ENCODE results near the gene ZBTB18.
"Not testable (repeated sequence)": the region's sequence is repeated elsewhere in the genome, so short reads cannot be mapped to it uniquely, and the experiment has no call there.

The ZBTB18 gene

GRCh38 chr1:244011271-244011670 lies 39.8 kb upstream of the ZBTB18 start:
- Histone ChIP-seq H3K27me3 (replicated peaks in 2 of 5; ENCODE audit: control insufficient read depth in 4 of 5, insufficient read depth in 5 of 5, low read length in 4 of 5) (no peaks in the 10 kb centered on the region), H3K27ac (ENCODE audit: insufficient read depth in 1 of 2, low read depth in 1 of 2, low read length in 2 of 2, poor library complexity in 1 of 2, severe bottlenecking in 2 of 2) (no peak overlapping the region), H3K4me3 (ENCODE audit: control insufficient read depth in 1 of 7, extremely low read depth in 1 of 7, insufficient read depth in 4 of 7, low read depth in 2 of 7, low read length in 6 of 7) (no peak overlapping the region), H3K9me3 (ENCODE audit: control extremely low read depth in 1 of 5, control insufficient read depth in 4 of 5, insufficient read depth in 2 of 5, low read depth in 1 of 5, low read length in 4 of 5) (no peaks in the 10 kb centered on the region), H3K36me3 (ENCODE audit: control insufficient read depth in 4 of 4, insufficient read depth in 4 of 4, low read length in 3 of 4) (no peaks in the 10 kb centered on the region), H3K4me1 (ENCODE audit: control extremely low read depth in 1 of 4, control insufficient read depth in 4 of 4, insufficient read depth in 4 of 4, low read length in 3 of 4) (peaks cover 0 to 6% (median 1%) of the 10 kb centered on the region in 4 experiments)
- WGBS (ENCODE audit: insufficient coverage) = no CpG with 5 or more reads among the region's 2 CpGs
- ChIA-PET POLR2A (no interaction called here), CTCF (interaction anchor here (0.7 kb wide), 1 partner anchor 17 kb away, joined by 3 read pairs; no protein-coding TSS in a partner anchor)
- peak in 1 of 3 donors; percentile 3 for DNase-seq

DNA sequence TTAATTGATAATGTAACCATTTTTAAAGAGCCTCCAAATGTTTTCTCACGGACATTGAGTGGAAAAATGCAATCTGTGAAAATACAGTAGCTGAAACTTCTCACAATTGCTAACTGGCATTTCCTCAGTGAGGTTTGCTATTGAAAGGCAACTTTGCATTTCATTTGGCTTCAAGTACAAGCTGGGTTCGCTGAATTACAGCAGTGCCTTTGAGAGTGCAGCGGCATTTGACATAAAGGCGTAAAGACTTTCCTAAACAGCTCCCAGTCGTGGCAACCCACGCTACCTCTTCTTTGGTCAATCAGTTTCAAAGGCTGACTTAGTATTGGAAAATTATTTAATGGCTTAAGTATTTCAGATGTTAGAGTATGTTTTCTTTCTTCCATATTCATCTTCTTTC lies 39.3 kb upstream of the ZBTB18 start:
- Histone ChIP-seq H3K27me3 (replicated peaks in 2 of 5; ENCODE audit: control insufficient read depth in 4 of 5, insufficient read depth in 5 of 5, low read length in 4 of 5) (no peaks in the 10 kb centered on the region), H3K9me3 (ENCODE audit: control extremely low read depth in 1 of 5, control insufficient read depth in 4 of 5, insufficient read depth in 2 of 5, low read depth in 1 of 5, low read length in 4 of 5) (no peaks in the 10 kb centered on the region), H3K36me3 (ENCODE audit: control insufficient read depth in 4 of 4, insufficient read depth in 4 of 4, low read length in 3 of 4) (no peaks in the 10 kb centered on the region), H3K4me3 (ENCODE audit: control insufficient read depth in 1 of 7, extremely low read depth in 1 of 7, insufficient read depth in 4 of 7, low read depth in 2 of 7, low read length in 6 of 7) (no peak overlapping the region), H3K27ac (ENCODE audit: insufficient read depth in 1 of 2, low read depth in 1 of 2, low read length in 2 of 2, poor library complexity in 1 of 2, severe bottlenecking in 2 of 2) (no peak overlapping the region), H3K4me1 (ENCODE audit: control extremely low read depth in 1 of 4, control insufficient read depth in 4 of 4, insufficient read depth in 4 of 4, low read length in 3 of 4) (peaks cover 0 to 6% (median 1%) of the 10 kb centered on the region in 4 experiments)
- WGBS (ENCODE audit: insufficient coverage) = 80% methylated on average over 1 of the region's 6 CpGs
- POLR2A ChIA-PET = no interaction called here
- no peak for DNase-seq
- CTCF ChIA-PET = interaction anchor here (0.7 kb wide), 1 partner anchor 17 kb away, joined by 3 read pairs; no protein-coding TSS in a partner anchor

GRCh38 chr1:244012202-244012601 lies 38.9 kb upstream of the ZBTB18 start:
- Histone ChIP-seq H3K27ac (ENCODE audit: insufficient read depth in 1 of 2, low read depth in 1 of 2, low read length in 2 of 2, poor library complexity in 1 of 2, severe bottlenecking in 2 of 2) (no peak overlapping the region), H3K36me3 (ENCODE audit: control insufficient read depth in 4 of 4, insufficient read depth in 4 of 4, low read length in 3 of 4) (no peaks in the 10 kb centered on the region), H3K9me3 (ENCODE audit: control extremely low read depth in 1 of 5, control insufficient read depth in 4 of 5, insufficient read depth in 2 of 5, low read depth in 1 of 5, low read length in 4 of 5) (no peaks in the 10 kb centered on the region), H3K4me1 (ENCODE audit: control extremely low read depth in 1 of 4, control insufficient read depth in 4 of 4, insufficient read depth in 4 of 4, low read length in 3 of 4) (peaks cover 0 to 6% (median 1%) of the 10 kb centered on the region in 4 experiments), H3K27me3 (replicated peaks in 2 of 5; ENCODE audit: control insufficient read depth in 4 of 5, insufficient read depth in 5 of 5, low read length in 4 of 5) (no peaks in the 10 kb centered on the region), H3K4me3 (ENCODE audit: control insufficient read depth in 1 of 7, extremely low read depth in 1 of 7, insufficient read depth in 4 of 7, low read depth in 2 of 7, low read length in 6 of 7) (no peak overlapping the region)
- POLR2A ChIA-PET = no interaction called here
- 100% methylated on average over 7 of the region's 8 CpGs for WGBS (ENCODE audit: insufficient coverage)
- CTCF ChIA-PET = no interaction called here
- DNase-seq = no peak

GRCh38 chr1:244013100-244013499 lies 38.0 kb upstream of the ZBTB18 start:
- Histone ChIP-seq H3K27ac (ENCODE audit: insufficient read depth in 1 of 2, low read depth in 1 of 2, low read length in 2 of 2, poor library complexity in 1 of 2, severe bottlenecking in 2 of 2) (no peak overlapping the region), H3K9me3 (ENCODE audit: control extremely low read depth in 1 of 5, control insufficient read depth in 4 of 5, insufficient read depth in 2 of 5, low read depth in 1 of 5, low read length in 4 of 5) (no peaks in the 10 kb centered on the region), H3K4me3 (ENCODE audit: control insufficient read depth in 1 of 7, extremely low read depth in 1 of 7, insufficient read depth in 4 of 7, low read depth in 2 of 7, low read length in 6 of 7) (no peak overlapping the region), H3K4me1 (ENCODE audit: control extremely low read depth in 1 of 4, control insufficient read depth in 4 of 4, insufficient read depth in 4 of 4, low read length in 3 of 4) (peaks cover 0 to 6% (median 1%) of the 10 kb centered on the region in 4 experiments), H3K36me3 (ENCODE audit: control insufficient read depth in 4 of 4, insufficient read depth in 4 of 4, low read length in 3 of 4) (no peaks in the 10 kb centered on the region), H3K27me3 (replicated peaks in 2 of 5; ENCODE audit: control insufficient read depth in 4 of 5, insufficient read depth in 5 of 5, low read length in 4 of 5) (no peaks in the 10 kb centered on the region)
- no peak for DNase-seq
- WGBS (ENCODE audit: insufficient coverage) = 100% methylated on average over 1 of the region's 2 CpGs
- POLR2A ChIA-PET = no interaction called here
- CTCF ChIA-PET = no interaction called here

GRCh38 chr1:244014862-244015261 lies 36.2 kb upstream of the ZBTB18 start:
- H3K27me3 ChIP-seq (replicated peaks in 2 of 5; ENCODE audit: control insufficient read depth in 4 of 5, insufficient read depth in 5 of 5, low read length in 4 of 5); H3K9me3 ChIP-seq (ENCODE audit: control extremely low read depth in 1 of 5, control insufficient read depth in 4 of 5, insufficient read depth in 2 of 5, low read depth in 1 of 5, low read length in 4 of 5); H3K4me1 ChIP-seq (ENCODE audit: control extremely low read depth in 1 of 4, control insufficient read depth in 4 of 4, insufficient read depth in 4 of 4, low read length in 3 of 4); H3K4me3 ChIP-seq (ENCODE audit: control insufficient read depth in 1 of 7, extremely low read depth in 1 of 7, insufficient read depth in 4 of 7, low read depth in 2 of 7, low read length in 6 of 7); H3K36me3 ChIP-seq (ENCODE audit: control insufficient read depth in 4 of 4, insufficient read depth in 4 of 4, low read length in 3 of 4); POLR2A ChIA-PET; H3K27ac ChIP-seq (ENCODE audit: insufficient read depth in 1 of 2, low read depth in 1 of 2, low read length in 2 of 2, poor library complexity in 1 of 2, severe bottlenecking in 2 of 2): not testable (repeated sequence)
- WGBS (ENCODE audit: insufficient coverage) = 69% methylated on average over 2 of the region's 3 CpGs
- CTCF ChIA-PET = interaction anchor here (0.6 to 1.1 kb wide), 2 partner anchors 9 to 326 kb away, joined by 3 to 4 read pairs; no protein-coding TSS in a partner anchor
- DNase-seq = peak in 1 of 3 donors; percentile 9

DNA sequence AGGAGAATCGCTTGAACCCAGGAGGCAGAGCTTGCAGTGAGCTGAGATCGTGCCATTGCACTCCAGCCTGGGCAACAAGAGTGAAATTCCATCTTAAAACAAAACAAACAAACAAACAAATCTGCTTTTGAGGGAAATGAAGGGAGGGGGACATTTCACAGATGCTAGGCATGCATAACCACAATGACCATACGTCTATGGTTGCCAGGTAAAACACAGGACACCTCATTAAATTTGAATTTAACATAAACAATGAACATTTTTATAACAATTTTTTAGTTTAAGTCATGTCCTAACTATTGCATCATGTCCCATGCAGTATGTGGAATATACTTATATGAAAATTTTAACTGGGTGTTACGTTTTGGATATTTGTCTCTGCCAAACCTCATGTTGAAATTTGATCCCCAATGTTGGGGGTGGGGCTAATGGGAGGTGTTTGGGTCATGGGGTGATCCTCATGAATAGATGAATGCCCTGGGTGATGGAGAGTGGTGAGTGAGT lies 31.0 kb upstream of the ZBTB18 start:
- Histone ChIP-seq H3K4me1 (ENCODE audit: control extremely low read depth in 1 of 4, control insufficient read depth in 4 of 4, insufficient read depth in 4 of 4, low read length in 3 of 4) (no peaks in the 10 kb centered on the region), H3K27me3 (replicated peaks in 2 of 5; ENCODE audit: control insufficient read depth in 4 of 5, insufficient read depth in 5 of 5, low read length in 4 of 5) (no peaks in the 10 kb centered on the region), H3K36me3 (ENCODE audit: control insufficient read depth in 4 of 4, insufficient read depth in 4 of 4, low read length in 3 of 4) (no peaks in the 10 kb centered on the region), H3K4me3 (ENCODE audit: control insufficient read depth in 1 of 7, extremely low read depth in 1 of 7, insufficient read depth in 4 of 7, low read depth in 2 of 7, low read length in 6 of 7) (no peak overlapping the region), H3K27ac (ENCODE audit: insufficient read depth in 1 of 2, low read depth in 1 of 2, low read length in 2 of 2, poor library complexity in 1 of 2, severe bottlenecking in 2 of 2) (no peak overlapping the region), H3K9me3 (ENCODE audit: control extremely low read depth in 1 of 5, control insufficient read depth in 4 of 5, insufficient read depth in 2 of 5, low read depth in 1 of 5, low read length in 4 of 5) (no peaks in the 10 kb centered on the region)
- DNase-seq = no peak
- 100% methylated on average over 1 of the region's 4 CpGs for WGBS (ENCODE audit: insufficient coverage)
- ChIA-PET CTCF (no interaction called here), POLR2A (no interaction called here)

- no peak for DNase-seq
- POLR2A ChIA-PET = no interaction called here
- Histone ChIP-seq H3K27me3 (replicated peaks in 2 of 5; ENCODE audit: control insufficient read depth in 4 of 5, insufficient read depth in 5 of 5, low read length in 4 of 5) (no peaks in the 10 kb centered on the region), H3K9me3 (ENCODE audit: control extremely low read depth in 1 of 5, control insufficient read depth in 4 of 5, insufficient read depth in 2 of 5, low read depth in 1 of 5, low read length in 4 of 5) (no peaks in the 10 kb centered on the region), H3K4me3 (ENCODE audit: control insufficient read depth in 1 of 7, extremely low read depth in 1 of 7, insufficient read depth in 4 of 7, low read depth in 2 of 7, low read length in 6 of 7) (no peak overlapping the region), H3K36me3 (ENCODE audit: control insufficient read depth in 4 of 4, insufficient read depth in 4 of 4, low read length in 3 of 4) (no peaks in the 10 kb centered on the region), H3K4me1 (ENCODE audit: control extremely low read depth in 1 of 4, control insufficient read depth in 4 of 4, insufficient read depth in 4 of 4, low read length in 3 of 4) (no peaks in the 10 kb centered on the region), H3K27ac (ENCODE audit: insufficient read depth in 1 of 2, low read depth in 1 of 2, low read length in 2 of 2, poor library complexity in 1 of 2, severe bottlenecking in 2 of 2) (no peak overlapping the region)
- CTCF ChIA-PET = no interaction called here
- 100% methylated on average over 1 of the region's 1 CpG for WGBS (ENCODE audit: insufficient coverage)
Observed at GRCh38 chr1:244021427-244021826, 29.7 kb upstream of the ZBTB18 start.

Measured in common myeloid progenitor, CD34-positive (primary cell).